Stimulated activated CD4-positive, alpha-beta T cell treated with anti-CD3 and anti-CD28 coated beads, TNF-alpha, amount 100 ng/mL, for 1 hour (primary cell): ENCODE data around the gene GBE1.
"Not testable (repeated sequence)": the region's sequence is repeated elsewhere in the genome, so short reads cannot be mapped to it uniquely, and the experiment has no call there.

Experiments used
- DNase-seq, 3 donors: peaks; one replicate each; pipeline ENCODE4 v3.0.0-alpha.2; 2020; ENCODE audit warnings: low read depth in 3 of 3, low spot score in 1 of 3

GBE1 gene

GRCh38 chr3:81544385-81544784 is 217.1 kb downstream of the GBE1 start:
- no peak for DNase-seq

DNA sequence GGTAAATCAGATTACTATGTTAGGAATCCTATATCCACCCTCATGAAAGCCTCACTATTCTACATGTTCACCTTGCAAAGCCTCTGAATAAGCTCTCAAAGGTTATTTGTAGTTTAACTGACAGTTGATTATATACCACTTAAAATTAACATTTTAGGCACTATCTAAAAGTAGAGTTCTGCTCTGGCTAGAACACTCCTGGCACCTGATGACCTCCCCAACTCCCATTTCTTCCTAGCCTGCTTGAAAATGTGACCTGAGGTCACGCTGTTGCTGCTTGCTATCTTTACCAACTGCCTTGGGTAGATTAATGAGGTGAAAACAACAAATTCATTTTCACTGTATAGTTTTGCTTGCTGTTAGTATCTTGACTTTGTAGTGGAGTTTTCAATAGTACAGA is 220.7 kb downstream of the GBE1 start:
- no peak for DNase-seq

DNA sequence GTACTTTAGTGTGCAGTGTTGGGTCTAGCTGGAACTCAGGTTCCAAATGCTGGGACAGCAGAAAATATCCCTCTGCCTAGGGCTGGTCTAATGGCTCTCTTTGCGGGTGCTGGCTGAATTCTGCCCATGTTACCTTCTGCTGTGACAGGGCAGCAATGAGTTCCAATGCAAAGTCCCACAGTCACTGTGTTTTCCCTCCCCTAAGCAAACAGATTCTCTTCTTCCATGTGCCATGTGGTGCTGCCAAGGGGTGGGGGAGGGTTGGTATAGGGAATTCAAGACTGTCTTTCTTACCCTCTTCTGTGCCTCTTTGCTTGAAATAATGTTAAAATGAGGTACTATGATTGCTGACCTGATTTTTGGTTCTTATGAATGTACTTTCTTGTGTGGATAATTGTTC is 229.6 kb downstream of the GBE1 start:
- no peak for DNase-seq

GRCh38 chr3:81531263-81531662 is 230.2 kb downstream of the GBE1 start:
- DNase-seq: no peak

- no peak for DNase-seq
These were observed 231.1 kb downstream of the GBE1 start for GRCh38 chr3:81530180-81530939.

DNA sequence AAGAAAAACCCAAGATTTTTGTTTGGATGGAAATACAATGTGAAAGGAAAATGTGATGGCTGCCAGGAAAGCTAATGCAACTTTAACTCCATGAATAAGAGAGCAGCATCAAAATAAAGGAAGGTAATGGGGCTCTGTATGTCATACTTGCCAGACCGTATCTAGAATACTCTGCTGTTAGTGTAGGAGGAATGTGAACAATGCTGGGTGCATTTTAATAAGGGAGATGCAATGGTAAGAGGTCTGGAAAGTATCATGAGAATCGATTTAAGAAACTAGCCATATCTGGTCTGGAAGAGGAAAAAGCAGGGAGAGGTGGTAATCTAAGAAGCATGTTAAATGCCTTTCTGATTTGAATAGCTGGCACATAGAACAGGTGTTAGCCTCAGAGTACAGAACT is 239.6 kb downstream of the GBE1 start:
- DNase-seq: no peak

DNA sequence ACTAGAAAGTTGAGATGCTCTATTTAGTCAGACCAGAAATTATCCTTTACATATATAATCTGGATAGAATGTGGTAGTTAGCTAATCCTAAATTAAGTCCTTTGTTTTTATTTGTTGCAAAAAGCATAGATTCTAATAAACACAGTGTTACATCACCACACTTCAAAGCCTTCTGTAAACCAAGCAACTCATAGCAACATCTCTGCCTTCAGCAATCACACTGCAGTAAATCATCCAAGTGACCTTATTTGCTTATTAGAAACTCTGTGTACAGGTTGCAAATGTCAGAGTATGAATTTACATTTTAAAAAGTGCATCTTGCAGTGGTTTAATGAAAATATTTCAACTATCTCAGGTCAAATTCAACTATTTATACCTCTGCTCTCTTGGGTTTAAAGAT is 242.5 kb downstream of the GBE1 start:
- DNase-seq: no peak

DNA sequence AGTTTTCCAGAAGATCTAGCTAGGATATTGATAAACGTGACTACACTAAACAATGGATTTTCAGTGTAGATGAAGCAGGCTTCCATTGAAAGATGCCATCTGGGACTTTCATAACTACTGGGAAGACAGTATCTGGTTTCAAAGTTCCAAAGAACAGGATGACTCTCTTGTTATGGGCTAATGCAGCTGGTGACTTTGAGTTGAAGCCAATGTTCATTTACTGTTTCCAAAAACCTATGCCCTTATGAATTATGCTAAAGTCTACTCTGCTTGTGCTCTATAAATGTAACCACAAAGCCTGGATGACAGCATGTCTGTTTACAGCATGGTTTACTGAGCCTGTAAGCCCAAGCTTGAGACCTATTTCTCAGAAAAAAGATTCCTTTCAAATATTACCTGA is 245.4 kb downstream of the GBE1 start:
- no peak for DNase-seq

- DNase-seq: no peak
These were observed 247.9 kb downstream of the GBE1 start for GRCh38 chr3:81513591-81513990.

DNA sequence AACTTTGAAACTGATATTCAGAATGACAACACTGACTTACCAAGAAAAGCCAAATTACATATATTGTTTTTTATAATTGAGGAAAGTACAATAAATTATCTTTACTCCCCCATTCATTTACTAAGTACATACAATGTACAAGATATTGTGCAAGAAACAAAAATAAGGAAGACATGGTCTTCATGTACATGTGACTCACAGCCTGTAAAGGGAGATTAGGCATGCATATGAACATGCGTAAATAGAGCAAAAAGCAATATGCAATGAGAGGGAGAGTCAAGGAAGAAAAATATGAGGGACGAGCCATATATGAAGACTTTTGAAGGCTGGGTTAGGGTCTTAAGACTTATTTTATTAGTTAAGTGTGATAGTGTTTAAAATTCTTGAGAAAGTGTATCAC is 258.4 kb downstream of the GBE1 start:
- no peak for DNase-seq

GRCh38 chr3:81502236-81502635 is 259.2 kb downstream of the GBE1 start:
- DNase-seq: no peak

- DNase-seq: no peak
These were observed 261.4 kb downstream of the GBE1 start for GRCh38 chr3:81500039-81500438.

- no peak for DNase-seq
These were observed 263.7 kb downstream of the GBE1 start for GRCh38 chr3:81497572-81498251.

DNA sequence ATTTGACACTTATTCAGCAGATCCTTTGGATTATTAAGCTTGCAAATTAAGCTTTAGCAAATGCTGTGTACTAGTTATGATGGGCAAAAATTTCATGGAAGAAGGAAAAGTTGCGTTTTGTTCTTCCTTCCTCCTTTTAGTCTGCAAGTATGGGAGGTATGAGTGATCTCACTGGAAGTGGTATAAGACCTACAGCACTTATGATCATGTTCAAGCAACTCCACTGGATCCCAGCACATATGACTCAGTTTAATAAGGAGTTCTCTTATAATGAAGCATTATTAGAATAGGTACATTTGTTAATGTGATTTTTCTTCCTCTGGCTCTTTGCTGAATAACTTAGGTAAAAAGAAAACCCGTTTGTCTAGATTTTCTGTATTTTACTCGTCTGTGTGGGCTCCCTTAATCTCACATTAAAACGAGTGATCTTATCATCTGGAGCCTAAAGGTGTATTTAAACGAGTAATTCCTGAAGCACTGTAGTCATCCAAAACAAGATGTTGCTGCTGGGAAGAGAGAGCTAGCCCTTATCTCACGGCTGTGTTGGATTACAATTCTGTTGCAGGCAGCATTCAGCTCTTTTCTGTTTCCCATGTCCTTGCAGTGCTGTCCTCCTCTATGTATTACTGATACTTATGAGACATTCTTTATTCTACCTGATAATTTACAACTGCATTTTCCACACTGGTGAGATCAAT is 264.9 kb downstream of the GBE1 start:
- DNase-seq: no peak

DNA sequence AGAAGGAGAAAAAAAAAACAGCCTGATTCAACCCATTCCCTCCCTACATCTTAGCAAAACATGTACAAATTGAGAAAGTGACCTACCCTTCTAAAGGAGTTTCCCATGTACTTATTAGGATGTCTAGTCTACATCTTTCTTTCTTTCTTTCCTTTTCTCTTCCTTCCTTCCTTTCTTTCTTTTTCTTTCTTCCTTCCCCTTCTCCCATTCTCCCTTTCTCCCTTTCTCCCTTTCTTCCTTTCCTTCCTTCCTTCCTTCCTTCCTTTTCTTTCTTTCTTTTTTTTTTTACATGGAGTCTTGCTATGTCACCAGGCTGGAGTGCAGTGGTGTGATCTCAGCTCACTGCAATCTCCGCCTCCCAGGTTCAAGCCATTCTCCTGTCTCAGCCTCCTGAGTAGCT is 269.0 kb downstream of the GBE1 start:
- DNase-seq: not testable (repeated sequence)

- DNase-seq: no peak
These were observed 269.4 kb downstream of the GBE1 start for GRCh38 chr3:81492040-81492439.

DNA sequence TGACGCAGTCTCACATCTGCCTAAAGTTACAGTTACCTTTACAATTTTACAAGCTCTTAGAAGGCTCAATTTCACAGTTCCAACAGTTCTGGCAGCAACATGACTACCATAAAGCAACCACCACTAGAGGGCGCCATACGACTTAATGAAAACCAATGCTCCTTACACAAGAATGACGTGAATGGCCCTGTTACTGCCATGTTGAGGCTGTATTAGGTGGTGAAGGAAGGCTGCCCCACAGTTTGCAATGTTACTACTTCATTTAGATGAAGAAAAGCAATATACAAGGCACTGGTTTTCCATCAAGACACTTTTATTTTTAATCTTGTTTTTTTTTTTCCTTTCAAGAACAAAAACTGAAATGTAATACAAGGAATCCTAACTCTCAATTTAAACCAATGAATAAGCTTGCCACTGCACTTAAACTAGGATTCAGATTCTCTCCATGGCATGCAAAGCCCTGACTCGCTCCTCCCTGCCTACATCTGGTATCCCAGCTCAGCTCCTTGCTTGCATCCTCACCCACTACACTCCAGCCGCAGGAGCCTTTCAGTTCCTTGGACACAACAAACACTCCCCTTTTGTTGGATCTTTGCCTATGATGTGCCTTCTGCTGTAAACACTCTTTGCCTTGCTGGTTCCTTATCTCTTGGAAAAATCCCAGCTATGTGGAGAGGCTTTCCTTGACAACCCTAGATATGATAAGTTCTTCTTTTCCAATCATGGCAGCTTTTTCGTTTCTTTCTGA is 270.7 kb downstream of the GBE1 start:
- DNase-seq: peak; percentile 24 to 37 (median 24)

DNA sequence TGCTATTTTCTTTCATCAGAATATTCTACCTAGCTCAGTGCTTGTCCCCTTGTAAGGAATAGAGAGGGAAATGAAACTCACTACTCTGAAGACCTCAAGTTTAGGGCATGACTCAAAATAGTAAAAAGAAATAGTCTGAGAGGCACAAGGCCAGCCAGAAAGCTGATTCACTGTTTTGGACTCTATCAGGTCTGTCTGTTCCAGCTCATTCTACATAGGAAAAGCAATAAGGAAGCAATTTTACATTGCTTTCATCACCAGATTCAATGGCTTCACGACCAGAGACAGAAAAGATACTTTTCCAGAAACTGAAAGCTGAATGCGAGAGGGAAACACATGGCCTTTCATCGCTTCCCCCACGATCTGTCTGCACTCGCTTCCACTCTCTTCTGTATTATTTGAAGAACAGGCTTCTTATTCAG is 276.0 kb downstream of the GBE1 start:
- DNase-seq: no peak

GRCh38 chr3:81484520-81484919 is 276.9 kb downstream of the GBE1 start:
- no peak for DNase-seq

DNA sequence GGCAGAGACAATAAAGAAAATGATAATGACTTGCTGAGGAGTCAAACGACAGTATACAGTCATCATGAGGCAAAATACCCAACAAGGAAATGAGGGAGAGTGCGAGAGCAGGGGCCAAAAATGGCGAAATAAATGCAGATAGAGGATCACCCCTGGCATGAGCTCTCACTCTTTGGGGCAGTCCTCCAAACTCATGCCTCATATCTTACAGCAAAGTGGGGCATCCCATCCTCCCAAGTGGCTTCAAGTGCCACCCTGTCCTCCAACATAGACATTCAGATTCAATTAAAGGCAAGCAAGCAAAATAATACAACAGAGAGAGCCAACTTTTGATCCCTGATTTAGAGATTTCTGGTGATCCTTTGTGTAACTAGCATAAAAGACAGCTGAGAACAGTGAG is 278.4 kb downstream of the GBE1 start:
- no peak for DNase-seq

DNA sequence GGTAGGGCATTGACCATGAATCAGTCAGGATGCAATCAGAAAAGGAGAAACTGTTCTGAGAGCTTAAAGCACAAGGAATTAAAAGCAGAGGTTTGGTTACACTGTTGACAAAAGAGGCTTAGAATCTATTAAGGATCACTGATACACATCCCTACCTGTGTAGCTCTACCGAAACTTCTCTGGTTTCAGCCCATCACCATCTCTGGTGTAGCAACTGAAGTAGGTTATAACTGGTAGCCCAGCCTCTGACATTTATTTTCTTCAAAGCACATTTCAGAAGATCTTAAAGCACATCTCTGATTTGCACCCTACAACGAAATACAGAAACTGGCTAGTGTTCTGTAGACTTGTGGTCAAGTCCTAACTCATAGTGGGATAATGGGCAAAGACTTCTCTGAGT is 283.7 kb downstream of the GBE1 start:
- DNase-seq: no peak

DNA sequence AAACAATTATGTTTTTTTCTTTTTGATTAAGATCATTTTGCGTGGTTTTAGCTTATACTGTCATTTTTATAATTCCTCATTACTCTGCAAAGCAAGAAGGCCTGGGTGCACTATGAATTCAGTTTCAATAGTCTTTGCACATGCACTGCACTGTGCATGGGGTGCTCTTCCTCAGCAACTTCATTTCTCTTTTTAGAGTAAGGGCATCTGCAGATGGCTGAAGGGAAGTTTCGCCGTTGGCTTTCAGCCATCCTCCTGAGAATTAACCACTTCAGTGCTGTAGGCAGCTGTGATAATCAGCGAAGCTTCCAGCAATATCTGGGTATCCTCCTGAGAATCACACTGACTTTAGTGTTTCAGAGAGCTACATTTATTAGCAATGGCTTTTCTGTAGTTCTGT is 284.8 kb downstream of the GBE1 start:
- DNase-seq: no peak
